ENCODE results near the gene CACNA2D3.

DNA sequence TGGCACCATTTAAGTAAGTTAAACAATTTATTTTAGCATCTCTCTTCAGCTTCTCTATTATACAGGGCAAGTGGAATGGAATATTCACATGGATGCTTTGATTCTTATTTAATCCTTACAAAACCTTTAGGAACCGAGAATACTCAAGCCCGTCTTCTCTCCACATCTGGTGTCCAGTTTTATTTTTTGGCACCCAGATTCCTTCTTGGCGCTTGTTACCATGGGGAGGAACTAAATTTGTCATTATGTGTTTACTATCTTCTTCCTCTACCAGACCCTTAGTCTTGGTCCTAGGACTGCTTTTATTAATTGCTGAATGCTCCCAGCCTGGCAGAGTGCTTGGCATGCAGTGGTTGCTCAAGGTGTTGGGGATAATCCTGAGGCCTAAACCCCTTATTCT lies 138.8 kb downstream of the CACNA2D3 start:
- TF ChIP-seq, protein P1, sequence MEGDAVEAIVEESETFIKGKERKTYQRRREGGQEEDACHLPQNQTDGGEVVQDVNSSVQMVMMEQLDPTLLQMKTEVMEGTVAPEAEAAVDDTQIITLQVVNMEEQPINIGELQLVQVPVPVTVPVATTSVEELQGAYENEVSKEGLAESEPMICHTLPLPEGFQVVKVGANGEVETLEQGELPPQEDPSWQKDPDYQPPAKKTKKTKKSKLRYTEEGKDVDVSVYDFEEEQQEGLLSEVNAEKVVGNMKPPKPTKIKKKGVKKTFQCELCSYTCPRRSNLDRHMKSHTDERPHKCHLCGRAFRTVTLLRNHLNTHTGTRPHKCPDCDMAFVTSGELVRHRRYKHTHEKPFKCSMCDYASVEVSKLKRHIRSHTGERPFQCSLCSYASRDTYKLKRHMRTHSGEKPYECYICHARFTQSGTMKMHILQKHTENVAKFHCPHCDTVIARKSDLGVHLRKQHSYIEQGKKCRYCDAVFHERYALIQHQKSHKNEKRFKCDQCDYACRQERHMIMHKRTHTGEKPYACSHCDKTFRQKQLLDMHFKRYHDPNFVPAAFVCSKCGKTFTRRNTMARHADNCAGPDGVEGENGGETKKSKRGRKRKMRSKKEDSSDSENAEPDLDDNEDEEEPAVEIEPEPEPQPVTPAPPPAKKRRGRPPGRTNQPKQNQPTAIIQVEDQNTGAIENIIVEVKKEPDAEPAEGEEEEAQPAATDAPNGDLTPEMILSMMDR (IDR thresholded peaks at IDR 0.05): no peak
- TF ChIP-seq POLR2A (IDR thresholded peaks at IDR 0.05): no peak

Data from uterus (tissue), 2 donors.